ENCODE results near the gene AEBP1. TPM values are rescaled to one million over a fixed set of nuclear protein-coding genes. Genes with fewer than 3 reads are reported as not detected.

The AEBP1 gene
- total and polyA plus RNA-seq, 9 of the 15 experiments (the other 6 are each of a cell fraction or from before 2014, with no cell fraction given) = 0.03 to 0.78 (median 0.30) TPM; not detected in 2

DNA sequence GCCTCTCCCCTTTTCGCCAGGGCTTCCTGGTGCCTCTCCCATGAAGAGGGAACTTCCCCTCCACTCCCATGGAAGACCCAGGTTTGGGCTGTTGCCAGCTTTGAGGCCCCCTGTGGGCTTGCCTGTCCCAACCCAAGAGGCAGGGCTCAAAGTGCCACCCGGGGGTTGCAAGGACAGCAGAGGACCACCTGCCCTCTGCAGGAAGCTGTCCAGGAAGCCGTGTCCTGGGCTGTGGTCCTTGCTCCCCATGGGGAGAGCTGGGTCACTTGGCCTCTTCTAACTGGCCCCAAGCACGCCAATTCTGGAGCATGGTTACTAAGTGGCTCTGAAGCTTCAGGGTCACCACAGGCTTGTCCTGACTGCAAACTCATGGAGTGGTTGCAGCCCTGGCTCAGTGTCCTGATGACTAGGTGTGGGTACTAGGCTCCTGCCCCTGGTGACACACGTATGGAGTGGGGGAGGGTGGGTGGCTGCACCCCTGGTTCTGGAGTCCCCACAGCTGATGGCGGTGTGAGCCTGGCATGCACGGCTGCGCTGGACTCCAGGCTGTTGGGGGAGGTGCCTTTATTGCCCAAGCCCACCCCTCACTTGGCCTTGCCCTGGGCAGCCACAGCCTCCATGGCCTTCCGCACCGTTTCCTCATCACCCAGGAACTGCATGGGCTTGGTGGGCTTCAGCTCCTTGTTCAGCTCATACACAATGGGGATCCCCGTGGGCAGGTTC, 41.8 kb upstream of the AEBP1 start:
- H3K4me2 ChIP-seq (ENCODE audit: insufficient read depth, low read length) = no peak overlapping the region
- no peaks in the 10 kb centered on the region for H3K79me2 ChIP-seq (ENCODE audit: control insufficient read depth, insufficient read depth, low read length)
- peak overlapping the region in 1 of 2 experiments; percentile 64; a peak in 1 of 4 replicates for H3K9ac ChIP-seq (ENCODE audit: insufficient read depth in 1 of 2, low read depth in 2 of 2, low read length in 2 of 2)
- no TSS peak for BruUV-seq (replicated peaks)
- H3K36me3 ChIP-seq (ENCODE audit: control insufficient read depth, insufficient read depth, low read length) = peaks cover 46% of the 10 kb centered on the region; the same call in 2 of the 3 replicates
- no peaks in the 10 kb centered on the region for H3K9me3 ChIP-seq (replicated peaks; ENCODE audit: control insufficient read depth, insufficient read depth, low read depth, low read length)
- no peaks in the 10 kb centered on the region for H3K9me1 ChIP-seq (ENCODE audit: control insufficient read depth, insufficient read depth, low read length)
- no peak overlapping the region for H3K27ac ChIP-seq (ENCODE audit: extremely low read depth, low read depth, low read length)
- ChIA-PET CTCF (ENCODE audit: low intra/inter-chr PET ratio) (no interaction called here), POLR2A (interaction anchor here (0.7 to 0.8 kb wide), 2 partner anchors 13 to 16 kb away, joined by 3 to 4 read pairs; no protein-coding TSS in a partner anchor)
- H3K27me3 ChIP-seq (ENCODE audit: control insufficient read depth in 2 of 2, insufficient read depth in 2 of 2, low read length in 2 of 2) = peaks cover 0 to 5% of the 10 kb centered on the region in 2 experiments; a peak in 1 of 5 replicates
- peaks cover 0 to 32% of the 10 kb centered on the region in 2 experiments; a peak in 3 of 5 replicates for H3K4me1 ChIP-seq (replicated peaks in 1 of 2; ENCODE audit: control insufficient read depth in 2 of 2, insufficient read depth in 2 of 2, low read length in 2 of 2)
- intact Hi-C loops (cut with micrococcal nuclease) (no loop called here), in situ Hi-C loops (cut with MboI) (no loop called here)
- 90% methylated on average over 10 of the region's 11 CpGs for WGBS (ENCODE audit: insufficient coverage, low coverage, missing lambda C conversion rate)
- FAIRE-seq = no peak
- peaks cover 11% of the 10 kb centered on the region; the same call in 1 of the 2 replicates for H4K20me1 ChIP-seq (replicated peaks; ENCODE audit: control insufficient read depth, insufficient read depth, low read length)
- ATAC-seq = no peak
- H3K4me3 ChIP-seq = no peak overlapping the region
- TF ChIP-seq ARID1B (IDR thresholded peaks at IDR 0.05) (no peak), RBFOX2 (IDR thresholded peaks at IDR 0.05; ENCODE audit: low read depth, low read length) (0 out of 2 replicates have a peak, but pooled peaks have one; percentile 32), ZNF174 (CRISPR knock-in tag; IDR thresholded peaks at IDR 0.05) (no peak), POLR2G (IDR thresholded peaks at IDR 0.05; ENCODE audit: low read depth, low read length) (peak; percentile 59), TRIM28 (IDR thresholded peaks at IDR 0.05) (no peak), NR2F6 (CRISPR knock-in tag; IDR thresholded peaks at IDR 0.05) (no peak), KHSRP (IDR thresholded peaks at IDR 0.05) (no peak), NFIC (IDR thresholded peaks at IDR 0.05) (0 out of 2 replicates have a peak, but pooled peaks have one; percentile 12)
- H2AFZ ChIP-seq (ENCODE audit: low read depth, low read length) = no peak overlapping the region
- no peak for DNase-seq (ENCODE audit: extremely low read depth in 1 of 4, low spot score in 3 of 4)
